K562 (cell line): ENCODE measurements around the gene TMEM86A. TPM values are rescaled to one million over a fixed set of nuclear protein-coding genes. Genes with fewer than 3 reads are reported as not detected.
"Not testable (repeated sequence)": the region's sequence is repeated elsewhere in the genome, so short reads cannot be mapped to it uniquely, and the experiment has no call there.

Experiments used
- FOXJ2 ChIP-seq: fragments of 200-800 bp; sonication (Bioruptor generic); IDR thresholded peaks from 2 replicates; pipeline ENCODE4 v1.6.1; 2016; ENCODE audit warnings: missing genetic modification characterization, missing compliant biosample characterization
- GTF2A2 ChIP-seq: IDR thresholded peaks from 2 replicates; pipeline ENCODE4 v1.6.1; 2016; ENCODE audit warnings: mild to moderate bottlenecking, missing genetic modification characterization, missing compliant biosample characterization
- MEF2D ChIP-seq: conservative IDR thresholded peaks from 2 replicates; pipeline ENCODE4 v1.6.1; 2016; ENCODE audit warnings: low read depth, missing genetic modification characterization, missing compliant biosample characterization
- MEIS2 ChIP-seq: fragments of 450-650 bp; IDR thresholded peaks from 2 replicates; pipeline ENCODE4 v1.6.1; 2014; ENCODE audit warnings: mild to moderate bottlenecking; ENCODE audit not compliant: partially characterized antibody
- NR2C1 ChIP-seq, 2 experiments: fragments of 450-650 bp; IDR thresholded peaks; 2 replicates each; pipeline ENCODE4 v1.6.1; 2017; ENCODE audit warnings: mild to moderate bottlenecking in 2 of 2, antibody characterized with exemption in 1 of 2, inconsistent platforms in 1 of 2, missing compliant biosample characterization in 1 of 2, missing genetic modification characterization in 1 of 2
- ZNF175 ChIP-seq: fragments of 200-800 bp; sonication (Bioruptor generic); IDR thresholded peaks from 2 replicates; pipeline ENCODE4 v1.6.1; 2016; ENCODE audit warnings: low read depth, mild to moderate bottlenecking, missing genetic modification characterization, missing compliant biosample characterization
- ZNF589 ChIP-seq: fragments of 200-800 bp; sonication (Bioruptor generic); IDR thresholded peaks from 2 replicates; pipeline ENCODE4 v1.6.1; 2016; ENCODE audit warnings: low read depth, missing genetic modification characterization, missing compliant biosample characterization
- ZNF644 ChIP-seq: fragments of 200-800 bp; sonication (Bioruptor generic); IDR thresholded peaks from 2 replicates; pipeline ENCODE4 v1.6.1; 2016; ENCODE audit warnings: low read depth, missing genetic modification characterization, missing compliant biosample characterization
- polyA plus RNA-seq, 8 experiments: library from polyadenylated mRNA; depleted of rRNA in 4 of 8; stranded (reverse) in 5 of 8; unstranded in 3 of 8; fragments of >200 nt; fragmentation: Nextera tagmentation in 2 of 8; fragmentation: Illumina TruSeq in 1 of 8; extraction: Ambion mirVana in 2 of 8; extraction: Trizol in 1 of 8; gene quantifications; 2 replicates each; pipeline versions ENCODE4 v1.2.1 to v1.2.3, GENCODE V29; 2011 to 2014; ENCODE audit warnings: inconsistent platforms in 1 of 8, missing spikeins in 1 of 8
- total RNA-seq, 7 experiments: library from RNA; depleted of rRNA in 6 of 7; stranded (reverse); fragments of >200 nt in 6 of 7; fragmentation: Illumina TruSeq in 2 of 7; extraction: Trizol in 2 of 7; gene quantifications; 2 replicates each; pipeline versions ENCODE4 v1.2.1 to v1.2.3, GENCODE V29; 2011 to 2021; ENCODE audit warnings: low replicate concordance in 1 of 7
- TF ChIP-seq, protein P1 (sequence below), 3 experiments: fragments of 200-800 bp in 1 of 3; fragments of 250-450 bp in 1 of 3; fragments of 450-650 bp in 1 of 3; sonication (Bioruptor Pico) in 1 of 3; sonication (Bioruptor generic) in 1 of 3; formaldehyde crosslinking in 1 of 3; IDR thresholded peaks; 2 replicates each; pipeline versions ENCODE4 v1.6.1 to v1.8.0; 2016 to 2022; ENCODE audit warnings: mild to moderate bottlenecking in 2 of 3, missing genetic modification characterization in 2 of 3, missing compliant biosample characterization in 1 of 3, moderate library complexity in 1 of 3
- TF ChIP-seq, protein P2 (sequence below): fragments of 250-450 bp; sonication (Bioruptor Pico); IDR thresholded peaks from 2 replicates; pipeline ENCODE4 v1.5.0; 2020; ENCODE audit warnings: mild to moderate bottlenecking
- TF ChIP-seq, protein P3 (sequence below): fragments of 450-650 bp; formaldehyde crosslinking; IDR thresholded peaks from 2 replicates; pipeline ENCODE4 v1.4.0; 2022; ENCODE audit warnings: missing genetic modification characterization
- TF ChIP-seq, protein P4 (sequence below): fragments of 450-650 bp; IDR thresholded peaks from 2 replicates; pipeline ENCODE4 v1.6.1; 2017; ENCODE audit warnings: antibody characterized with exemption, mild to moderate bottlenecking
- TF ChIP-seq, protein P5 (sequence below): fragments of 200-800 bp; sonication (Bioruptor generic); IDR thresholded peaks from 2 replicates; pipeline ENCODE4 v1.6.1; 2017; ENCODE audit warnings: missing genetic modification characterization, missing compliant biosample characterization

TMEM86A gene
- total and polyA plus RNA-seq, 9 of the 15 experiments (the other 6 are each of a cell fraction or from before 2014, with no cell fraction given), result 0.22 to 1.3 (median 0.40) TPM; not detected in 2

DNA sequence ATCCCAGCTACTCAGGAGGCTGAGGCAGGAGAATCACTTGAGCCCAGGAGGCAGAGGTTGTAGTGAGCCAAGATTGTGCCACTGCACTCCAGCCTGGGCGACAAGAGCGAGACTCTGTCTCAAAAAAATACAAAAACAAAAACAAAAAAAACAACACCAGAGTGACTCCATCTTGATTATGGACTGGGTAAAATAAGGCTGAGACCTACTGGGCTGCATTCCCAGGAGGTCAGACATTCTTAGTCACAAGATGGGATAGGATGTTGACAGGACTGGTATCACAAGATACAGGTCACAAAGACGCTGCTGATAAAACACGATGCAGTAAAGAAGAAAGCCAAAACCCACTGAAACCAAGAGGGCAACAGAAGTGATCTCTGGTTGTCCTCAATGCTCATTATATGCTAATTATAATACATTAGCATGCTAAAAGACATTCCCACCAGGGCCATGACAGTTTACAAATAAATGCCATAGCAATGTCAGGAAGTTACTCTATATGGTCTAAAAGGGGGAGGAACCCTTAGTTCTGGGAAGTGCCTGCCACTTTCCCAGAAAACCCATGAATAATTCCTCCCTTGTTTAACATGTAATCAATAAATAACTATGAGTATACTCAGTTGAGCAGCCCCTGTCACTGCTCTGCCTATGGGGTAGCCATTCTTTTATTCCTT lies 7.0 kb upstream of the TMEM86A start (continued):
- TF ChIP-seq, protein P1, sequence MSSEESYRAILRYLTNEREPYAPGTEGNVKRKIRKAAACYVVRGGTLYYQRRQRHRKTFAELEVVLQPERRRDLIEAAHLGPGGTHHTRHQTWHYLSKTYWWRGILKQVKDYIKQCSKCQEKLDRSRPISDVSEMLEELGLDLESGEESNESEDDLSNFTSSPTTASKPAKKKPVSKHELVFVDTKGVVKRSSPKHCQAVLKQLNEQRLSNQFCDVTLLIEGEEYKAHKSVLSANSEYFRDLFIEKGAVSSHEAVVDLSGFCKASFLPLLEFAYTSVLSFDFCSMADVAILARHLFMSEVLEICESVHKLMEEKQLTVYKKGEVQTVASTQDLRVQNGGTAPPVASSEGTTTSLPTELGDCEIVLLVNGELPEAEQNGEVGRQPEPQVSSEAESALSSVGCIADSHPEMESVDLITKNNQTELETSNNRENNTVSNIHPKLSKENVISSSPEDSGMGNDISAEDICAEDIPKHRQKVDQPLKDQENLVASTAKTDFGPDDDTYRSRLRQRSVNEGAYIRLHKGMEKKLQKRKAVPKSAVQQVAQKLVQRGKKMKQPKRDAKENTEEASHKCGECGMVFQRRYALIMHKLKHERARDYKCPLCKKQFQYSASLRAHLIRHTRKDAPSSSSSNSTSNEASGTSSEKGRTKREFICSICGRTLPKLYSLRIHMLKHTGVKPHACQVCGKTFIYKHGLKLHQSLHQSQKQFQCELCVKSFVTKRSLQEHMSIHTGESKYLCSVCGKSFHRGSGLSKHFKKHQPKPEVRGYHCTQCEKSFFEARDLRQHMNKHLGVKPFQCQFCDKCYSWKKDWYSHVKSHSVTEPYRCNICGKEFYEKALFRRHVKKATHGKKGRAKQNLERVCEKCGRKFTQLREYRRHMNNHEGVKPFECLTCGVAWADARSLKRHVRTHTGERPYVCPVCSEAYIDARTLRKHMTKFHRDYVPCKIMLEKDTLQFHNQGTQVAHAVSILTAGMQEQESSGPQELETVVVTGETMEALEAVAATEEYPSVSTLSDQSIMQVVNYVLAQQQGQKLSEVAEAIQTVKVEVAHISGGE (CRISPR knock-in tag; IDR thresholded peaks at IDR 0.05), result peak in 1 of 3 experiments; percentile 60; a peak in 1 of 6 replicates
- TF ChIP-seq MEIS2, result peak; percentile 77
- TF ChIP-seq MEF2D (tag), result peak; percentile 94
- TF ChIP-seq GTF2A2 (tag), result peak; percentile 90
- TF ChIP-seq, protein P2, sequence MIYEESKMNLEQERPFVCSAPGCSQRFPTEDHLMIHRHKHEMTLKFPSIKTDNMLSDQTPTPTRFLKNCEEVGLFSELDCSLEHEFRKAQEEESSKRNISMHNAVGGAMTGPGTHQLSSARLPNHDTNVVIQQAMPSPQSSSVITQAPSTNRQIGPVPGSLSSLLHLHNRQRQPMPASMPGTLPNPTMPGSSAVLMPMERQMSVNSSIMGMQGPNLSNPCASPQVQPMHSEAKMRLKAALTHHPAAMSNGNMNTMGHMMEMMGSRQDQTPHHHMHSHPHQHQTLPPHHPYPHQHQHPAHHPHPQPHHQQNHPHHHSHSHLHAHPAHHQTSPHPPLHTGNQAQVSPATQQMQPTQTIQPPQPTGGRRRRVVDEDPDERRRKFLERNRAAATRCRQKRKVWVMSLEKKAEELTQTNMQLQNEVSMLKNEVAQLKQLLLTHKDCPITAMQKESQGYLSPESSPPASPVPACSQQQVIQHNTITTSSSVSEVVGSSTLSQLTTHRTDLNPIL (CRISPR knock-in tag), result 0 out of 2 replicates have a peak, but pooled peaks have one; percentile 74
- TF ChIP-seq, protein P3, sequence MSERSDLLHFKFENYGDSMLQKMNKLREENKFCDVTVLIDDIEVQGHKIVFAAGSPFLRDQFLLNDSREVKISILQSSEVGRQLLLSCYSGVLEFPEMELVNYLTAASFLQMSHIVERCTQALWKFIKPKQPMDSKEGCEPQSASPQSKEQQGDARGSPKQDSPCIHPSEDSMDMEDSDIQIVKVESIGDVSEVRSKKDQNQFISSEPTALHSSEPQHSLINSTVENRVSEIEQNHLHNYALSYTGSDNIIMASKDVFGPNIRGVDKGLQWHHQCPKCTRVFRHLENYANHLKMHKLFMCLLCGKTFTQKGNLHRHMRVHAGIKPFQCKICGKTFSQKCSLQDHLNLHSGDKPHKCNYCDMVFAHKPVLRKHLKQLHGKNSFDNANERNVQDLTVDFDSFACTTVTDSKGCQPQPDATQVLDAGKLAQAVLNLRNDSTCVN (CRISPR knock-in tag), result peak; percentile 90; the same call in 1 of the 2 replicates
- TF ChIP-seq FOXJ2 (tag), result peak; percentile 79
- not testable (repeated sequence) for TF ChIP-seq NR2C1 (IDR thresholded peaks at IDR 0.05)
- peak; percentile 87 for TF ChIP-seq NR2C1 (tag; IDR thresholded peaks at IDR 0.05)
- peak; percentile 98 for TF ChIP-seq ZNF175 (CRISPR knock-in tag)
- TF ChIP-seq ZNF644 (tag), result peak; percentile 81; the same call in 1 of the 2 replicates
- TF ChIP-seq ZNF589, result peak; percentile 97
- TF ChIP-seq, protein P4, sequence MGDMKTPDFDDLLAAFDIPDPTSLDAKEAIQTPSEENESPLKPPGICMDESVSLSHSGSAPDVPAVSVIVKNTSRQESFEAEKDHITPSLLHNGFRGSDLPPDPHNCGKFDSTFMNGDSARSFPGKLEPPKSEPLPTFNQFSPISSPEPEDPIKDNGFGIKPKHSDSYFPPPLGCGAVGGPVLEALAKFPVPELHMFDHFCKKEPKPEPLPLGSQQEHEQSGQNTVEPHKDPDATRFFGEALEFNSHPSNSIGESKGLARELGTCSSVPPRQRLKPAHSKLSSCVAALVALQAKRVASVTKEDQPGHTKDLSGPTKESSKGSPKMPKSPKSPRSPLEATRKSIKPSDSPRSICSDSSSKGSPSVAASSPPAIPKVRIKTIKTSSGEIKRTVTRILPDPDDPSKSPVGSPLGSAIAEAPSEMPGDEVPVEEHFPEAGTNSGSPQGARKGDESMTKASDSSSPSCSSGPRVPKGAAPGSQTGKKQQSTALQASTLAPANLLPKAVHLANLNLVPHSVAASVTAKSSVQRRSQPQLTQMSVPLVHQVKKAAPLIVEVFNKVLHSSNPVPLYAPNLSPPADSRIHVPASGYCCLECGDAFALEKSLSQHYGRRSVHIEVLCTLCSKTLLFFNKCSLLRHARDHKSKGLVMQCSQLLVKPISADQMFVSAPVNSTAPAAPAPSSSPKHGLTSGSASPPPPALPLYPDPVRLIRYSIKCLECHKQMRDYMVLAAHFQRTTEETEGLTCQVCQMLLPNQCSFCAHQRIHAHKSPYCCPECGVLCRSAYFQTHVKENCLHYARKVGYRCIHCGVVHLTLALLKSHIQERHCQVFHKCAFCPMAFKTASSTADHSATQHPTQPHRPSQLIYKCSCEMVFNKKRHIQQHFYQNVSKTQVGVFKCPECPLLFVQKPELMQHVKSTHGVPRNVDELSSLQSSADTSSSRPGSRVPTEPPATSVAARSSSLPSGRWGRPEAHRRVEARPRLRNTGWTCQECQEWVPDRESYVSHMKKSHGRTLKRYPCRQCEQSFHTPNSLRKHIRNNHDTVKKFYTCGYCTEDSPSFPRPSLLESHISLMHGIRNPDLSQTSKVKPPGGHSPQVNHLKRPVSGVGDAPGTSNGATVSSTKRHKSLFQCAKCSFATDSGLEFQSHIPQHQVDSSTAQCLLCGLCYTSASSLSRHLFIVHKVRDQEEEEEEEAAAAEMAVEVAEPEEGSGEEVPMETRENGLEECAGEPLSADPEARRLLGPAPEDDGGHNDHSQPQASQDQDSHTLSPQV, result peak; percentile 98
- TF ChIP-seq, protein P5, sequence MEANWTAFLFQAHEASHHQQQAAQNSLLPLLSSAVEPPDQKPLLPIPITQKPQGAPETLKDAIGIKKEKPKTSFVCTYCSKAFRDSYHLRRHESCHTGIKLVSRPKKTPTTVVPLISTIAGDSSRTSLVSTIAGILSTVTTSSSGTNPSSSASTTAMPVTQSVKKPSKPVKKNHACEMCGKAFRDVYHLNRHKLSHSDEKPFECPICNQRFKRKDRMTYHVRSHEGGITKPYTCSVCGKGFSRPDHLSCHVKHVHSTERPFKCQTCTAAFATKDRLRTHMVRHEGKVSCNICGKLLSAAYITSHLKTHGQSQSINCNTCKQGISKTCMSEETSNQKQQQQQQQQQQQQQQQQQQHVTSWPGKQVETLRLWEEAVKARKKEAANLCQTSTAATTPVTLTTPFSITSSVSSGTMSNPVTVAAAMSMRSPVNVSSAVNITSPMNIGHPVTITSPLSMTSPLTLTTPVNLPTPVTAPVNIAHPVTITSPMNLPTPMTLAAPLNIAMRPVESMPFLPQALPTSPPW (CRISPR knock-in tag), result peak; percentile 39; the same call in 1 of the 2 replicates
